ENCODE data around the gene GRIN2A. TPM values are rescaled to one million over a fixed set of nuclear protein-coding genes. Genes with fewer than 3 reads are reported as not detected.
A peak's percentile ranks its signal among the peaks of the same experiment; 100 is the strongest.

Gene GRIN2A
- total RNA-seq, 1 donor from 2014 or later, result 1.5 TPM

- ChIA-PET CTCF (no interaction called here), POLR2A (no interaction called here)
- no peak for DNase-seq
- intact Hi-C loops (cut with micrococcal nuclease), result no loop called here
- peaks cover 4% of the 10 kb centered on the region for H3K4me1 Mint-ChIP-seq
- peaks cover 20% of the 10 kb centered on the region for H3K27me3 Mint-ChIP-seq
- peak overlapping the region; percentile 29 for H3K4me3 Mint-ChIP-seq
- H3K27ac Mint-ChIP-seq, result no peak overlapping the region
- no peaks in the 10 kb centered on the region for H3K36me3 Mint-ChIP-seq (ENCODE audit: low read depth)
- H3K9me3 Mint-ChIP-seq, result no peaks in the 10 kb centered on the region
- TF ChIP-seq CTCF (IDR thresholded peaks at IDR 0.05), result no peak
- ATAC-seq (ENCODE audit: low read depth), result no peak
Observed at GRCh38 chr16:10039220-10040096, 142.8 kb downstream of the GRIN2A start.

GRCh38 chr16:10037751-10038150, 144.5 kb downstream of the GRIN2A start:
- DNase-seq (no peak), ATAC-seq (ENCODE audit: low read depth) (no peak)
- Mint-ChIP-seq H3K27ac (no peak overlapping the region), H3K4me3 (no peak overlapping the region), H3K9me3 (no peaks in the 10 kb centered on the region), H3K36me3 (ENCODE audit: low read depth) (no peaks in the 10 kb centered on the region), H3K4me1 (peaks cover 4% of the 10 kb centered on the region), H3K27me3 (peaks cover 20% of the 10 kb centered on the region)
- ChIA-PET CTCF (no interaction called here), POLR2A (no interaction called here)
- TF ChIP-seq CTCF (IDR thresholded peaks at IDR 0.05), result no peak
- intact Hi-C loops (cut with micrococcal nuclease), result no loop called here

- no peaks in the 10 kb centered on the region for H3K9me3 Mint-ChIP-seq
- ATAC-seq (ENCODE audit: low read depth), result no peak
- ChIA-PET POLR2A (no interaction called here), CTCF (no interaction called here)
- no peaks in the 10 kb centered on the region for H3K36me3 Mint-ChIP-seq (ENCODE audit: low read depth)
- TF ChIP-seq CTCF (IDR thresholded peaks at IDR 0.05), result no peak
- intact Hi-C loops (cut with micrococcal nuclease), result no loop called here
- no peak for DNase-seq
- H3K4me1 Mint-ChIP-seq, result peaks cover 4% of the 10 kb centered on the region
- H3K4me3 Mint-ChIP-seq, result no peak overlapping the region
- H3K27me3 Mint-ChIP-seq, result peaks cover 20% of the 10 kb centered on the region
- H3K27ac Mint-ChIP-seq, result no peak overlapping the region
Observed at GRCh38 chr16:10036956-10037355, 145.3 kb downstream of the GRIN2A start.

GRCh38 chr16:10033556-10033955, 148.7 kb downstream of the GRIN2A start:
- Mint-ChIP-seq H3K9me3 (no peaks in the 10 kb centered on the region), H3K27ac (no peak overlapping the region), H3K36me3 (ENCODE audit: low read depth) (no peaks in the 10 kb centered on the region), H3K4me3 (no peak overlapping the region), H3K4me1 (no peaks in the 10 kb centered on the region), H3K27me3 (peaks cover 11% of the 10 kb centered on the region)
- ChIA-PET POLR2A (no interaction called here), CTCF (no interaction called here)
- intact Hi-C loops (cut with micrococcal nuclease), result no loop called here
- DNase-seq (no peak), ATAC-seq (ENCODE audit: low read depth) (no peak)
- TF ChIP-seq CTCF (IDR thresholded peaks at IDR 0.05), result no peak

GRCh38 chr16:10031955-10032354, 150.3 kb downstream of the GRIN2A start:
- no peak for TF ChIP-seq CTCF (IDR thresholded peaks at IDR 0.05)

More at GRCh38 chr16:10031955-10032354, 150.3 kb downstream of the GRIN2A start:
- H3K4me1 Mint-ChIP-seq, result no peaks in the 10 kb centered on the region
- H3K27ac Mint-ChIP-seq, result no peak overlapping the region
- intact Hi-C loops (cut with micrococcal nuclease), result no loop called here
- H3K9me3 Mint-ChIP-seq, result no peaks in the 10 kb centered on the region
- no peak overlapping the region for H3K4me3 Mint-ChIP-seq
- DNase-seq (no peak), ATAC-seq (ENCODE audit: low read depth) (no peak)
- POLR2A ChIA-PET, result no interaction called here
- H3K36me3 Mint-ChIP-seq (ENCODE audit: low read depth), result no peaks in the 10 kb centered on the region
- H3K27me3 Mint-ChIP-seq, result peaks cover 1% of the 10 kb centered on the region
- CTCF ChIA-PET, result no interaction called here
